Measurements from ENCODE around the gene STIM1. TPM values are rescaled to one million over a fixed set of nuclear protein-coding genes. Genes with fewer than 3 reads are reported as not detected.
"Not testable (repeated sequence)": the region's sequence is repeated elsewhere in the genome, so short reads cannot be mapped to it uniquely, and the experiment has no call there.

Gene STIM1
- 21.6 and 22.2 TPM in 2 replicates for polyA plus RNA-seq (2014; cell fraction: cytosol; rRNA removed)
- polyA plus RNA-seq (2014; cell fraction: nucleus; rRNA removed) = 12.5 and 12.8 TPM in 2 replicates

GRCh38 chr11:3854977-3855807 lies at the start of gene STIM1:
TSS of gene STIM1 (plus strand) at chr11:3855664. CDS start at chr11:3856271, 607 bp downstream.
- DNase-seq (ENCODE audit: low spot score) = peak; percentile 93

- peak; percentile 75 for DNase-seq (ENCODE audit: low spot score)
Measured at GRCh38 chr11:3807909-3808860, 47.3 kb upstream of the STIM1 start, which contains the start of gene PGAP2. TSS of gene PGAP2 (plus strand) at chr11:3808560. CDS start at chr11:3811260, 2,700 bp downstream.

- peak; percentile 67 for DNase-seq (ENCODE audit: low spot score)
Measured at GRCh38 chr11:3808861-3809623, 46.4 kb upstream of the STIM1 start.

GRCh38 chr11:3809624-3809928 lies 45.9 kb upstream of the STIM1 start:
- no peak for DNase-seq (ENCODE audit: low spot score)

- no peak for DNase-seq (ENCODE audit: low spot score)
Measured at GRCh38 chr11:3810446-3810845, 45.0 kb upstream of the STIM1 start.

- no peak for DNase-seq (ENCODE audit: low spot score)
Measured at GRCh38 chr11:3810951-3811350, 44.5 kb upstream of the STIM1 start.

GRCh38 chr11:3814832-3815231 lies 40.6 kb upstream of the STIM1 start:
- not testable (repeated sequence) for DNase-seq (ENCODE audit: low spot score)

GRCh38 chr11:3815845-3816244 lies 39.6 kb upstream of the STIM1 start:
- no peak for DNase-seq (ENCODE audit: low spot score)

GRCh38 chr11:3816673-3817072 lies 38.8 kb upstream of the STIM1 start:
- DNase-seq (ENCODE audit: low spot score) = no peak

GRCh38 chr11:3817181-3817800 lies 38.2 kb upstream of the STIM1 start:
- DNase-seq (ENCODE audit: low spot score) = no peak

- no peak for DNase-seq (ENCODE audit: low spot score)
Measured at GRCh38 chr11:3820971-3821370, 34.5 kb upstream of the STIM1 start.

- no peak for DNase-seq (ENCODE audit: low spot score)
Measured at GRCh38 chr11:3822312-3822711, 33.2 kb upstream of the STIM1 start.

GRCh38 chr11:3823303-3823702 lies 32.2 kb upstream of the STIM1 start:
- DNase-seq (ENCODE audit: low spot score) = no peak

- DNase-seq (ENCODE audit: low spot score) = no peak
Measured at GRCh38 chr11:3823762-3824506, 31.5 kb upstream of the STIM1 start.

- peak; percentile 72 for DNase-seq (ENCODE audit: low spot score)
Measured at GRCh38 chr11:3824714-3825472, 30.6 kb upstream of the STIM1 start.

GRCh38 chr11:3825473-3826154 lies 29.9 kb upstream of the STIM1 start:
- DNase-seq (ENCODE audit: low spot score) = no peak

GRCh38 chr11:3826721-3827120 lies 28.7 kb upstream of the STIM1 start:
- DNase-seq (ENCODE audit: low spot score) = no peak

- DNase-seq (ENCODE audit: low spot score) = no peak
Measured at GRCh38 chr11:3827434-3828186, 27.9 kb upstream of the STIM1 start.
